HepG2 (cell line): Measurements from ENCODE around the gene PPP1R2C. TPM values are rescaled to one million over a fixed set of nuclear protein-coding genes. Genes with fewer than 3 reads are reported as not detected.

Experiments
- ATAC-seq: fragments of 200-7000 bp; cut with Tn5 transposase; 3 replicates; pipeline ENCODE4 v1.9.1; 2020; ENCODE audit warnings: mild to moderate bottlenecking, moderate library complexity
- BruUV-seq: library from RNA; stranded (reverse); fragments of 400-500 nt; replicated peaks from 2 replicates; lab custom pipeline; 2021; lab: Mats Ljungman, UMichigan
- CTCF ChIA-PET: fragments of 300-600 bp; formaldehyde crosslinking; extraction: SDS; loops from one replicate; lab custom pipeline; 2021; ENCODE audit warnings: low total read pairs, inconsistent platforms, low intra/inter-chr PET ratio; lab: Yijun Ruan, JAX
- POLR2A ChIA-PET: fragments of 350-600 bp; sonication (Branson Sonifier 250); formaldehyde crosslinking; loops from one replicate; lab custom pipeline; 2020; ENCODE audit warnings: antibody characterized with exemption, inconsistent platforms; lab: Yijun Ruan, JAX
- DNase-seq: peaks from one replicate; pipeline ENCODE4 v3.0.0-alpha.2; 2015; ENCODE audit warnings: low spot score
- FAIRE-seq: peaks from 3 replicates; lab custom pipeline; 2011; peaks lifted over from hg19 to GRCh38; lab: Jason Lieb, UNC
- H2AFZ ChIP-seq: one replicate; pipeline ENCODE4 v1.6.1; 2011; ENCODE audit warnings: low read length, inconsistent platforms
- H3K27ac ChIP-seq: fragments of 300-600 bp; 3 replicates; pipeline ENCODE4 v1.8.0; 2011; ENCODE audit warnings: mixed run types, mild to moderate bottlenecking, mixed read lengths, low read length, inconsistent platforms; ENCODE audit not compliant: insufficient read depth; ENCODE audit errors: extremely low read length
- H3K27me3 ChIP-seq, 2 experiments: fragments of 200-600 bp in 1 of 2; 2 replicates in 1 of 2; 3 replicates in 1 of 2; pipeline versions ENCODE4 v1.6.0 to v1.8.0; 2011; ENCODE audit warnings: low read length in 2 of 2, mild to moderate bottlenecking in 2 of 2, moderate library complexity in 2 of 2, inconsistent platforms in 1 of 2; ENCODE audit not compliant: insufficient read depth in 2 of 2, control insufficient read depth in 1 of 2
- H3K36me3 ChIP-seq, 2 experiments: fragments of 200-600 bp in 1 of 2; replicated peaks in 1 of 2; 2 replicates in 1 of 2; 3 replicates in 1 of 2; pipeline versions ENCODE4 v1.5.1 to v1.8.0; 2011; ENCODE audit warnings: low read length in 2 of 2, inconsistent platforms in 1 of 2; ENCODE audit not compliant: insufficient read depth in 2 of 2, control insufficient read depth in 1 of 2
- H3K4me1 ChIP-seq: 2 replicates; pipeline ENCODE4 v1.5.1; 2012; ENCODE audit warnings: low read length, inconsistent platforms; ENCODE audit not compliant: insufficient read depth
- H3K4me2 ChIP-seq: 2 replicates; pipeline ENCODE4 v1.6.0; 2011; ENCODE audit warnings: low read depth, low read length, inconsistent platforms
- H3K4me3 ChIP-seq, 3 experiments: fragments of 200-600 bp in 1 of 3; sonication (generic), shearing (Covaris generic) in 1 of 3; replicated peaks in 1 of 3; 2 replicates each; pipeline ENCODE4 v1.5.1; 2011 to 2016; ENCODE audit warnings: low read length in 3 of 3, inconsistent platforms in 2 of 3, low read depth in 2 of 3, mild to moderate bottlenecking in 2 of 3, control low read depth in 1 of 3, mixed read lengths in 1 of 3; ENCODE audit not compliant: insufficient read depth in 1 of 3
- H3K79me2 ChIP-seq: one replicate; pipeline ENCODE4 v1.6.1; 2011; ENCODE audit warnings: low read length, inconsistent platforms; ENCODE audit not compliant: insufficient read depth
- H3K9ac ChIP-seq: 2 replicates; pipeline ENCODE4 v1.6.0; 2011; ENCODE audit warnings: mild to moderate bottlenecking, low read depth, low read length, inconsistent platforms; ENCODE audit not compliant: insufficient read depth
- H3K9me3 ChIP-seq: 2 replicates; pipeline ENCODE4 v1.5.1; 2012; ENCODE audit warnings: mild to moderate bottlenecking, low read length
- H4K20me1 ChIP-seq: 2 replicates; pipeline ENCODE4 v1.6.0; 2011; ENCODE audit warnings: inconsistent platforms, mild to moderate bottlenecking, low read length, moderate library complexity; ENCODE audit not compliant: insufficient read depth
- AKNA ChIP-seq: sonication (generic); formaldehyde crosslinking; IDR thresholded peaks from 2 replicates; pipeline ENCODE4 v1.4.0; 2020; ENCODE audit warnings: missing genetic modification reagents, borderline replicate concordance
- ATF7-NPFF ChIP-seq: sonication (generic); formaldehyde crosslinking; IDR thresholded peaks from 2 replicates; pipeline ENCODE4 v1.8.1; 2023; ENCODE audit warnings: mild to moderate bottlenecking, low read depth, missing genetic modification reagents, moderate library complexity
- BCL6 ChIP-seq: IDR thresholded peaks from 2 replicates; pipeline ENCODE4 v1.6.1; 2016; ENCODE audit warnings: missing genetic modification reagents, missing compliant biosample characterization
- JUNB ChIP-seq: sonication (generic); formaldehyde crosslinking; IDR thresholded peaks from 2 replicates; pipeline ENCODE4 v1.8.0; 2022; ENCODE audit warnings: missing genetic modification reagents, mild to moderate bottlenecking, borderline replicate concordance
- KLF6 ChIP-seq: IDR thresholded peaks from 2 replicates; pipeline ENCODE4 v1.8.0; 2016; ENCODE audit warnings: missing biosample characterization, missing genetic modification reagents
- PAX8 ChIP-seq: sonication (generic); formaldehyde crosslinking; IDR thresholded peaks from 2 replicates; pipeline ENCODE4 v1.8.0; 2022; ENCODE audit warnings: mild to moderate bottlenecking, missing genetic modification reagents, borderline replicate concordance
- PITX1 ChIP-seq: sonication (generic); formaldehyde crosslinking; IDR thresholded peaks from 2 replicates; pipeline ENCODE4 v1.5.1; 2020; ENCODE audit warnings: mild to moderate bottlenecking, missing genetic modification reagents
- PLRG1 ChIP-seq: fragments of 450-650 bp; conservative IDR thresholded peaks from 2 replicates; pipeline ENCODE4 v1.6.1; 2016
- SATB2 ChIP-seq: sonication (generic); formaldehyde crosslinking; IDR thresholded peaks from 2 replicates; pipeline ENCODE4 v1.5.0; 2020; ENCODE audit warnings: missing genetic modification reagents
- SP5 ChIP-seq: IDR thresholded peaks from 2 replicates; pipeline ENCODE4 v1.6.1; 2016; ENCODE audit warnings: low read depth, borderline replicate concordance
- THAP11 ChIP-seq: IDR thresholded peaks from 2 replicates; pipeline ENCODE4 v1.6.1; 2016; ENCODE audit warnings: missing biosample characterization, missing genetic modification reagents
- ZFP37 ChIP-seq: sonication (generic); formaldehyde crosslinking; IDR thresholded peaks from 2 replicates; pipeline ENCODE4 v1.4.0; 2020; ENCODE audit warnings: missing genetic modification reagents, borderline replicate concordance
- ZIK1 ChIP-seq: sonication (generic); formaldehyde crosslinking; IDR thresholded peaks from 2 replicates; pipeline ENCODE4 v1.5.0; 2020; ENCODE audit warnings: mild to moderate bottlenecking, low read depth, missing genetic modification reagents, borderline replicate concordance
- ZMAT3 ChIP-seq: sonication (generic); formaldehyde crosslinking; conservative IDR thresholded peaks from 2 replicates; pipeline ENCODE4 v1.7.0; 2021; ENCODE audit warnings: missing genetic modification reagents
- ZNF446 ChIP-seq: sonication (generic); formaldehyde crosslinking; IDR thresholded peaks from 2 replicates; pipeline ENCODE4 v1.5.0; 2020; ENCODE audit warnings: mild to moderate bottlenecking, missing genetic modification reagents
- ZNF720 ChIP-seq: sonication (generic); formaldehyde crosslinking; IDR thresholded peaks from 2 replicates; pipeline ENCODE4 v1.4.0; 2020; ENCODE audit warnings: missing genetic modification reagents
- ZSCAN5A ChIP-seq: sonication (generic); formaldehyde crosslinking; IDR thresholded peaks from 2 replicates; pipeline ENCODE4 v1.8.0; 2022; ENCODE audit warnings: mild to moderate bottlenecking, missing genetic modification reagents, borderline replicate concordance
- WGBS: methylation state at CpG from one replicate; pipeline ENCODE4 v1.1.6; 2017; ENCODE audit warnings: low lambda C conversion rate; 5-methylcytosine and 5-hydroxymethylcytosine counted together
- in situ Hi-C: cut with HindIII; loops from 2 replicates; pipeline ENCODE4 v1.10.0; 2017; ENCODE audit warnings: low pct_unique_long_range_greater_than_20kb; ENCODE audit not compliant: extremely low pct_ligation_motif_present
- intact Hi-C: fragments of 100-400 bp; cut with micrococcal nuclease; formaldehyde crosslinking; loops from one replicate; pipeline ENCODE4 v1.10.0; 2022; ENCODE audit not compliant: unreplicated experiment
- polyA plus RNA-seq, 8 experiments: library from polyadenylated mRNA; depleted of rRNA in 3 of 8; stranded (reverse) in 7 of 8; unstranded in 1 of 8; fragments of >200 nt; fragmentation: Illumina TruSeq in 4 of 8; extraction: Trizol in 4 of 8; gene quantifications; 2 replicates each; pipeline versions ENCODE4 v1.2.1 to v1.2.3, GENCODE V29; 2011 to 2016; ENCODE audit warnings: low read depth in 4 of 8, missing spikeins in 1 of 8, mixed read lengths in 1 of 8; ENCODE audit not compliant: insufficient read depth in 1 of 8
- total RNA-seq, 5 experiments: library from RNA; depleted of rRNA; stranded (reverse); fragments of >200 nt; fragmentation: Illumina TruSeq; extraction: Trizol; gene quantifications; 2 replicates each; pipeline ENCODE4 v1.2.3, GENCODE V29; 2016; ENCODE audit warnings: low read depth in 1 of 5
- TF ChIP-seq, protein P1 (sequence below): IDR thresholded peaks from 2 replicates; pipeline ENCODE4 v1.6.1; 2016; ENCODE audit warnings: low read depth

Gene PPP1R2C
- total and polyA plus RNA-seq, 2 of the 13 experiments (the other 11 are each of a cell fraction or from before 2014, with no cell fraction given) = not detected

- no peak overlapping the region for H3K27ac ChIP-seq
- H4K20me1 ChIP-seq = no peaks in the 10 kb centered on the region
- ATAC-seq (no peak), FAIRE-seq (no peak)
- H3K4me1 ChIP-seq = no peaks in the 10 kb centered on the region
- intact Hi-C loops = no loop called here
- TF ChIP-seq SATB2 (no peak), ATF7-NPFF (CRISPR knock-in tag) (no peak), BCL6 (no peak), ZIK1 (no peak), THAP11 (CRISPR knock-in tag) (no peak), JUNB (CRISPR knock-in tag) (no peak), PAX8 (CRISPR knock-in tag) (no peak), ZSCAN5A (no peak), AKNA (CRISPR knock-in tag) (no peak), ZMAT3 (no peak), PITX1 (CRISPR knock-in tag) (no peak), ZFP37 (no peak), SP5 (CRISPR knock-in tag) (no peak), ZNF446 (CRISPR knock-in tag) (no peak), PLRG1 (no peak), KLF6 (CRISPR knock-in tag) (no peak), ZNF720 (CRISPR knock-in tag) (no peak)
- TF ChIP-seq, protein P1, sequence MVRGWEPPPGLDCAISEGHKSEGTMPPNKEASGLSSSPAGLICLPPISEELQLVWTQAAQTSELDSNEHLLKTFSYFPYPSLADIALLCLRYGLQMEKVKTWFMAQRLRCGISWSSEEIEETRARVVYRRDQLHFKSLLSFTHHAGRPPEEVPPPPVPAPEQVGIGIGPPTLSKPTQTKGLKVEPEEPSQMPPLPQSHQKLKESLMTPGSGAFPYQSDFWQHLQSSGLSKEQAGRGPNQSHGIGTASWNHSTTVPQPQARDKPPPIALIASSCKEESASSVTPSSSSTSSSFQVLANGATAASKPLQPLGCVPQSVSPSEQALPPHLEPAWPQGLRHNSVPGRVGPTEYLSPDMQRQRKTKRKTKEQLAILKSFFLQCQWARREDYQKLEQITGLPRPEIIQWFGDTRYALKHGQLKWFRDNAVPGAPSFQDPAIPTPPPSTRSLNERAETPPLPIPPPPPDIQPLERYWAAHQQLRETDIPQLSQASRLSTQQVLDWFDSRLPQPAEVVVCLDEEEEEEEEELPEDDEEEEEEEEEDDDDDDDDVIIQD (CRISPR knock-in tag) = no peak
- TF ChIP-seq, all 625 proteins: peak for 0
- in situ Hi-C loops = no loop called here
- no peak overlapping the region for H3K4me3 ChIP-seq
- no peak overlapping the region for H3K9ac ChIP-seq
- H3K4me2 ChIP-seq = no peak overlapping the region
- CTCF ChIA-PET = no interaction called here
- no peaks in the 10 kb centered on the region for H3K79me2 ChIP-seq
- no peaks in the 10 kb centered on the region for H3K36me3 ChIP-seq
- no TSS peak for BruUV-seq
- H3K9me3 ChIP-seq = no peaks in the 10 kb centered on the region; the same call in 1 of the 2 replicates
- 69% methylated on average over 5 of the region's 5 CpGs for WGBS
- no peak overlapping the region for H2AFZ ChIP-seq
- DNase-seq = no peak
- H3K27me3 ChIP-seq = no peaks in the 10 kb centered on the region
- POLR2A ChIA-PET = no interaction called here
Measured at GRCh38 chrX:42824541-42824940, 46.6 kb upstream of the PPP1R2C start.
